Activated naive CD4-positive, alpha-beta T cell (primary cell): ENCODE results near the gene SLC34A3.

Experiments
- DNase-seq, 4 experiments: peaks; one replicate each; lab custom pipeline; 2025; lab: John Stamatoyannopoulos, UW

Gene SLC34A3

DNA sequence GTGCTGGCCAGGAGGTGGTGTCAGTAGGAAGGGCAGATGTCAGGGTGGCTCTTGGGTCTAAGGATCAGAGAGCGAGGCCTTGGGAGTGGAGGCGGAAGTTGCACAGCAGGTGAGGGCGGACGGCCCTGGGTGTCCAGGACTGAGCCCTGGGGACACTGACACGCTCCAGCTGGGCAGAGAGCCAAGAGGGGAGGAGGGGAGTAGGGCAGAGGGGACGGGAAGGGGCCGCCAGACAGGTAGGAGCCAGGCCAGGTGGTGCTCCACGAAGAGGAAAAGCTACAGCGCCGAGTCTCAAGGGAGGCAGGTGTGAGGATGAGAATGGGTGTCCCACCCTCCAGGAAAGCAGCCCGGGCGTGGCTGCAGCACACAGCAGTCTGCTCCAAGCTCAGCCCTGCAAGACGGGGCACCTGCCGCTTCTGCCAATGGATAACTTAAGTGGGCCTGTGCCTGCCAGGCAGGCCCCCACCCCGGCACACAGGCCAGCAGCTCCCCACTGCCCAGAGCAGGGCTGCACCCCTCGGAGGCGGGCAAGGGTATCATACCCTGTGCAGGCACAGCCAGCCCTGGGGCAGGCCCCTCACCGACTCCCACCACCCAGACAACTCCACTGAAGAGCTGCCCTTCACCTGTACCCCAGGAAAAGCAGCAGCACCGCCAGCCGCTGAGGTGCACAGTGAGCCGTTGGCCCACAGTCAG is 35.0 kb upstream of the SLC34A3 start:
- no peak for DNase-seq

DNA sequence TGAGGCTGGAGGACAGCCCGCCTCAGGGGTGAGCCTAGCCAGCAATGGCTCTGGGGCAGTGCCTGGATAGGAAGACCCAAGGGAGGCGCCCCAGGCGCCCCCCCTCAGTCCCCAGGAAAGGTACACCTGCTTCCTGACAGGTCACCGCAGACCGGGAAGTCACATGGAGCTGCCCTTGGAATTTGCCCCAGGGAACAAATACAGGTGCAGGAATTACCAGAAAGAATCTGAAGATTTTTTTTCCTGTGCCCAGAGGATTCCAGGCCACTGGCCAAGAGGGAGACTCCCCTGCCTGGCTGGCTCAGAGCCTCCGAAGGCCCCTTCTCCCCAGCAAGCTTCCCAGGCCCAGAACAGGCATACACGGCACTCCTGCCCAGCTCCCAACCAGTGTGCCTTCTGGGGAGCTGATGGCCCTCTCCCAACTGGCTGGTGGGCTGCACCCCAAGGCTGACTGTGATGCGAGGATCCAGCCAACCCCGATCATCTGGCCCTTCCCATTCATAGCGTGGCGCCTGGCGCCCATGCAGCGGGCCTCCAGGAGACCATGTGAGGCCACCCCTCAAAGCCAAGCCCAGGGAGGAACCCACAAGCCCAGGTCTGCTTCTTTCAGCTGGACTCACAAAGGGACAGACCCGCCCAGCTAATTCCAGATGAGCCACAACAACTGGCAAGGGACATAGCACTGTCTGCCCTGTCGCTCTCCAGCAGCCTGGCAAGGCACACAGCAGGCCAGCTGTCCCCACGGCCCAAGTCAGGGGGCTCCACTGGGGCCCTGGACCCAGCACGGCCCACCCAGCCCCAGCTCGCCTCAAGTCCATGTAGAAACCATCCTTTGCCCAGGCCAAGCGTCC is 32.4 kb upstream of the SLC34A3 start:
- DNase-seq = no peak

DNA sequence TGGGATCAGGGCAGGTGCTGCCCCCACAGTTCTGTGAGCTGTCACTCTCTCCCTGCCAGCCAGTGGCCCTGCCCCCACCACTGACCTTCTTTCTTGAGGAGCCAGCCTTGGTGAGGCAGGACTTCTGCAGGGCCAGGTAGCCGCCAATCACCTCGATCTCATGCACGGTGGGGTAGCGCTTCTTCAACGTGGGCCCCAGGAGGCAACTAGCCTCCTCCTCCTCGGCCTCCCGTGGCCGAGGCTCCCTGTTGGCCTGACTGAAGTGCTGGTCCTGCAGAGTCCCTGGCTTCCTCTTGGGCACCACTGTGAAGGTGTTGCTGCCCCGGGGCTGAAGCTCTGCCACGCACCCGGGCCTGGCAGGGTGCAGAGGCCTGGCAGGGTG is 31.8 kb upstream of the SLC34A3 start:
- DNase-seq = no peak

DNA sequence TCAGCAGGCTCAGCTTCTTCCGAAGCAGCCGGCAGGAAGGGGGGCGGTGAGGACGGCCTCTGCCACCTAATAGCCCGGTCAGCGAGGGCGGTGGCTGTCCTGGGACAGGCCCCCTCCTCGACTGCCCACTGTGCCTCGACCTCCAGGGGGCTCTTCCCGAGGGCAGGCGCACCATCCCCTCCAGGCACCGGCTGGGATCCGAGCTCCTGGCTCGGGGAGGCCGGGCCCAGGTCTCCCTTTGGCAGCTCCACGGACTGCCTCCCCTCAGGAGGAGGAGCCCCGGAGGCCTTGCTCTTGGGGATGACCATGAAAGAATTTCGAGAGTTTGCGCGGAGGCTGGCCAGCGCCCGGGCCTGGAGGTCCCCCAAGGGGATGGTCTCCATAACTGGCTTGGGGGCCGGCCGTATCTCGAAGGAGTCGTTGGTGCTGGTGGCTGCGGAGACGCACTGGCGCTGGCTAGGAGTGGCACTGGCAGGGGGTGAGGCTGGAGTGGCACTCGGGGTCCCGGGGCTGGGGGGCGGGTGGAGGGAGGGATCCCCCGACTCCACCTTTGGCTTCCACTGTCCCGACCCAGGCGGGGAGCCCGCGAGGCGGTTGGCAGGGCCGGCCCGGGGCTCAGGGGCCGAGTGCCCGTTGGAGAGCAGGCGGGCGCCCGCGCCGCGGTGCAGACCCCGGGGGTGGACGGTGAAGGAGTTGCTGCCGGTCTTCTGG is 31.1 kb upstream of the SLC34A3 start:
- DNase-seq = no peak

DNA sequence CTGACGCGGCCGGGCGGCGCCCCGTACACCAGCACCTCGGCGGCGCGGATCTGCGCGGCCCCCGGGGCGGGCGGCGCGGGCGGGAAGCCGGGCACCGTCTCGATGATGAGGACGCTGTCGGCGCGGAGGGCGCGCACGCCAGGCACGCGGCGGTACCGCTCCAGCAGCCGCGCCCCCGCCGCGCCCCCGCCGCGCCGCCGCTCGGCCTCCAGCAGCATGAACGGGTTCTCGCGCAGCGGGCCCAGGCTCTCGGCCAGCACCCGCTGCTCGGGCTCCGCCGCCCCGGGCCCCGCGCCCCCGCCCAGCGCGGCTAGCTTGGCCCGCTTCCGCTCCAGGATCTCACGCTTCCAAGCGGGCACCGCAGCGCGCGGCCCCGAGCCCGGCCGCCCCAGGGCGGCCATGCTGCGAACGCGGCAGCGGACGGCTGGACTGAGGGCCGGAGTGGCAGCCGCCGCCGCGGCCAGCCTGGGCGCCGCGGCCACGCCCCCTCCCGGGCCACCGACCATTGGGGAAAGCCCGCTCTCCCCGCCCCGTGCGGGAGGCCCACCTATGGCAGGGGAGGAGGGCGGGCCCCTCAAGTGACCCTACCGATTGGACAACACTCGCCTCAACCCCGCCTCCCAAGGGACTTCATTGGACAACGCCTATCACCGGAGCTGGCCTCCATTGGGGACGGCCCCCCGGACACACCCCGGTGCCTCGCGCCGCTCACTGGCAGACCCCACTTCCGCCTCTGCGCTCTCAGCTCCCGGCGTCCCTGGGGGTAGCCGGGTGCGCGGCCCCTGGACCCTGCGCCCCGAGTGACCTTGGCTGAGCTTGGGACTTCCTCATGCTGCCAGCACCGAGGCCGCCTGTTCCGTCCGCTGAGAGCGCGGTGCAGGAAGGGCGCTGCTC is 30.1 kb upstream of the SLC34A3 start, which contains the start of gene TPRN:
Gene TPRN (minus strand): TSS at position 431 of the 894 bp plus-strand sequence. CDS start 30 bp downstream, at position 401.
- DNase-seq = peak; percentile 91 to 96 (median 93)

DNA sequence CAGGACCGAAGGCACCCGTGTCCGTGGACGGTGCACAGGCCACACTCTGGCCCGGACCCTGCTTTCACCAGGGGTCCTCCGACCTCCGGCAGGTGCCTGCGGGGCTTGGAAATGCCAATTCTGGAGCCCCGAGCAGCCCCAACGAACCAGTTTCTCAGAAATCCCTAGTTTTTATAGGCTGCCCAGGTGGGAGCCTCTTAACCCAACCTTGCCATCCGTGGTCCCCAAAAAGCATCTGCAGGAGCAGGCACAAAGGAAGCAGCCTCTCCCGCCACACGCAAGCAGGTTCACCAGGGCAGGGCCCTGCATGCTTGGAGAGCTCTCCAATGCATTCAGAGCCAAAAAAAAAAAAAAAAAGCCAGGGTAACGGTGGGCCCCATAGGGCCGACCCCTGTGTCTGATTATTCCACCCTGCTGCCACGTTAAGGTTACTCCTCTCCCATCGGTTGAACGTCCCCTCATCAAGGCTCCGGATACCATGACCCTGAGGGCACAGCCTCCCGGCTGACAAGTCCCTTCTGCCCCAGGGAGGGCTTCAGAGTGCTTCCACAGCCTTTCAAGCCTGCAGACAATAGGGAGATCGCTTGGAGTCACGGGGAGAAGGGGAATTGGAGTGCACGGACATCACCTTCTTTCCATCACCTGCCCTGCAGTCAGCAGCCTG is 29.4 kb upstream of the SLC34A3 start:
- no peak for DNase-seq

DNA sequence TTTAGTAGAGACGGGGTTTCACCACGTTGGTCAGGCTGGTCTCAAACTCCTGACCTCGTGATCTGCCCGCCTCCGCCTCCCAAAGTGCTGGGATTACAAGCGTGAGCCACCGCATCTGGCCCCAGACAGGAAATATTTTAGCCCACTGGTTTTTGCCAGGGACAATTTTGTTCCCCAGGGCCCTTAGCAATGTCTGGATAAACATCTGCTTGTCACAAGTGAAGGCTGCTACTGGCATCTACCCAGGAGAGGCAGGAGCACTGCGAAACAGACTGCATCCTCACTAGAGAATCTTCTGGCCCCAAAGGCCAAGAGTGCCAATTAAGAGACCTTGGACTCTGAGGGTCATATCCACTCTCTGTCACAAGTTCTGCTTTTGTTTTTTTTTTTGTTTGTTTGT is 27.7 kb upstream of the SLC34A3 start:
- no peak for DNase-seq

DNA sequence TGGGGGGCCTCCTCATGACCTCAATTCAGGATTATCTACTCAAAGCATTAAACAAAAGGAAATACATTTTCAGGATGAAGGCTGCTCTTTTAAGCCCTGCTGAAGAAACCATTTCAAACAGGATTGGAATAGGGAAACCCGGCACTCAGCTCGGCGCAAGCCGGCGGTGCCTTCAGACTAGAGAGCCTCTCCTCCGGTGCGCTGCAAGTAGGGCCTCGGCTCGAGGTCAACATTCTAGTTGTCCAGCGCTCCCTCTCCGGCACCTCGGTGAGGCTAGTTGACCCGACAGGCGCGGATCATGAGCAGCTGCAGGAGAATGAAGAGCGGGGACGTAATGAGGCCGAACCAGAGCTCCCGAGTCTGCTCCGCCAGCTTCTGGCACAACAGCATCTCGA is 26.0 kb upstream of the SLC34A3 start:
- DNase-seq = no peak

DNA sequence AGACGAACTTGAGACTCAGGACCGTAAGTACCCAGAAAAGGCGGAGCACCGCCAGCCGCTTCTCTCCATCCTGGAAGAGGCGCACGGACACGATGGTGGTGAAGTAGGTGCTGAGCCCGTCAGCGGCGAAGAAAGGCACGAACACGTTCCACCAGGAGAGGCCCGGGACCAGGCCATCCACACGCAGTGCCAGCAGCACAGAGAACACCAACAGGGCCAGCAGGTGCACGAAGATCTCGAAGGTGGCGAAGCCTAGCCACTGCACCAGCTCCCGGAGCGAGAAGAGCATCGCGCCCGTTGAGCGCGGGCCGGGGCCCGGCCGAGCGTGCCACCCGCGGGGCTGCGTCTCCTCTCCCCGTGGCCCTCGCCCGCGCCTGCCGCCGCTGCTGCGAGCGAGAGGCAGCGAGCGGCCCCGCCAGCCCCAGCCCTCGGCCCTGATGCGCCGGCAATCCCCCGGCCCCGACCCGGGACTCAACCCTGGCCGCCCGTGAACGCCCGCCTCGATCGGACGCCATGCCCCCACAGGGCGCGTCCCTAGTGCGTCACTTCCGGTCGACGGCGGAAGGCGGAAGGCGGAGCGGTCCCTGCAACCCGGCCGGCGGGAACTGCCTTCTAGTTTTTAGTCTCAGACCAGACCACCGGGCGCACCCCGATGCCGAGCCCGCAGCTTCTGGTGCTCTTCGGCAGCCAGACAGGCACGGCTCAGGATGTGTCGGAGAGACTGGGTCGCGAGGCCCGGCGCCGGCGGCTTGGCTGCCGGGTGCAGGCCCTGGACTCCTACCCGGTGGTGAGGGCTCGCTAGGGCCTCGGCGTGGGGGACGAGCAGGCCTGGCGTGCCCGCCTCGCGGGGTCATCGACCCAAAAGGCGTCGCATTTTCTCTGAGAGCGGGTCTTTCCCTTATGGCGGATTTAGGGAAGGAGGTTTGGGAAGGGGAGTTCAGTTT is 25.3 kb upstream of the SLC34A3 start, which contains the start of the genes NDOR1 and TMEM203:
Gene NDOR1 (plus strand): TSS at position 575 of the 944 bp plus-strand sequence. CDS start 78 bp downstream, at position 653.
Gene TMEM203 (minus strand): TSS at position 523 of the 944 bp plus-strand sequence. CDS start 234 bp downstream, at position 289.
- DNase-seq = peak; percentile 85 to 92 (median 89)

DNA sequence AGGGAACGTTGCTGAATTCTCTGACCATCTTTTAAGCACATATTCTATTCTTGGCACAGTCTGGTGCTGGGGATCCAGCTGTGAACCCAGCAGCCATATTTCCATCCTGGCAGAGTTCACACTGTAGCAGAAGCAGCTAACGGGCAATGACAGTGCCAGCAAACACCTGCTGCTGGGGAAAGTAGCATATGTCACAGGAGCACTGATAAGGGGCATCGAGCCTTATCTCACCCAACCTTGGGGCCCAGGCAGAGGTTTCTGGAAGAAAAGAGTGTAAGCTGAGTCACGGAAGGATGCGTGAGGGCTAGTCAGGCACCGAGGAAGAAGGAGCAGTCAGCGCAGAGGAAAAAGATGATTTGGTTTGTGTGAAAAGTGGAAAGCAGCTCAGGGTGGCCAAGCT is 24.1 kb upstream of the SLC34A3 start:
- no peak for DNase-seq

DNA sequence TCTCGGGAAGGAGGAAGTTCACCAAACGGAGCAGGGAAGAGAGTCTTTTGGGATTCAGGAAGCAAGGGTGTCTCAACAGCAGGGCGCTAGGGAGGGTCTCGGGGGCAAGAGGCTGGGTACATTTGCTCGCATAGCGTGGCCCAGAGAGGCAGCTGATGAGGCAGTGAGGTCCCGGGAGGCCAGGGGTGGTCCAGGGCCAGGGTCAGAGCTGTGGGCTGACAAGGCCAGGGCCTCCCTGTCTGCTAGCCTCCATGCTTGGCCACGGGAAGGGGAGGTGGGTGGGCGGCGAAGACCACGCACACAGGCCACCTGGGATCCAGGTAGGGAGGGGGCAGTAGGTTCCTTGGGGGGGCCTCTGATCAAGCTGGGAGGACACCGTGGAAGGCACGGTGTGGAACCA is 19.2 kb upstream of the SLC34A3 start:
- no peak for DNase-seq

DNA sequence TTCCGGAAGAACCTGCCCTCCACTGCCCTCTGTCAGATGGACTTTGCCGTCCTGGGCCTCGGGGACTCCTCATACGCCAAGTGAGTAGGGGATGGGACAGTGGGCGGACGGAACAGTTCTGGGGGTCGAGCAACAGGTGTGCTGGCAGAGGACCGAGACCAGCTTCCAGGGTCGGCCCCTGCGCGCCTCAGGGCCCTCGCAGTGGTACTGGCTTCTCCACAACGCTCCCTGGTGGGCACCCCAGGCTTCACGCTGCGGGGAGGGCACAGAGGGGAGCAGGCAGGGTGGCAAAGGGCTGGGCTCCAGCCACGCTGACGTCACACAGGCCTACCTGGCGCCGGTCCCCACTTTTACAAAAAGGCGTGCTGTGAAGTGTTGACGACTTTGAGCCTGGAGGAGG is 18.2 kb upstream of the SLC34A3 start:
- no peak for DNase-seq

DNA sequence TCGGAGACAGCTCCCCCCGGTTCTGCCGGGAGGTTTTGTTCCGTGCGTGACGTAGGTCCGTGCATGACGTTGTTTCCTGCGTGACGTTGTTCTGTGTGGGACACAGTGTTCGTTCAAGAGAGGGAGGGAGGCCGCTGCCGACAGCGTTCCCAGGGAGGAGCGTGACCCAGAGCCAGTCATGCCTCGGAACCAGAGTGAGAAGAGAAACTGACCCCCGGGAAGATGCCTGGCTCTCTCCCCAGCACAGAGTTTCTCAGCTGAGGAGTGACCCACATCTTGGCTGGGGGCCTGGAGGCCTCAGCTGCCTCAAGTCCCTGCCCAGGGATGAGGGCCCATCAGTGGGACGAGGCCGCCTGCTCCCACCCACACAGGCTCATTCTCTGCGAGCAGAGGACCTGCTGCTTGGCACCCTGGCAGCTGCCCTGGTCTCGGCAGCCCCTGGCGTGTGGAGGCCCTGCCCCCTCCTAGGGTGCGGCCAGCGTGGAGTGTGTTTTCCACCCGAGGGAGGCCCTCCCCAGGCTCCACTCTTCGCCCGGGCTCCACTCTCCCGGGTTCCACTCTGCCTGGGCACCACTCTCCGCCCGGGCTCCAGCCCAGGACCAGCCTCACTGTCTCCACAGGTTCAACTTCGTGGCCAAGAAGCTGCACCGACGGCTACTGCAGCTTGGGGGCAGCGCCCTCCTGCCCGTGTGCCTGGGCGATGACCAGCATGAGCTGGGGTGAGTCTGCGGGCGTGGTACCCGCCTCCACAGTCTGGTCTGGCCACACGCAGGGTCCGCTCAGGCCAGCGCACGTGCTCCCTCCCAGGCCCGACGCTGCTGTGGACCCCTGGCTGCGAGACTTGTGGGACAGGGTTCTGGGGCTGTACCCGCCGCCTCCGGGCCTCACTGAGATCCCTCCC is 17.3 kb upstream of the SLC34A3 start:
- no peak for DNase-seq

DNA sequence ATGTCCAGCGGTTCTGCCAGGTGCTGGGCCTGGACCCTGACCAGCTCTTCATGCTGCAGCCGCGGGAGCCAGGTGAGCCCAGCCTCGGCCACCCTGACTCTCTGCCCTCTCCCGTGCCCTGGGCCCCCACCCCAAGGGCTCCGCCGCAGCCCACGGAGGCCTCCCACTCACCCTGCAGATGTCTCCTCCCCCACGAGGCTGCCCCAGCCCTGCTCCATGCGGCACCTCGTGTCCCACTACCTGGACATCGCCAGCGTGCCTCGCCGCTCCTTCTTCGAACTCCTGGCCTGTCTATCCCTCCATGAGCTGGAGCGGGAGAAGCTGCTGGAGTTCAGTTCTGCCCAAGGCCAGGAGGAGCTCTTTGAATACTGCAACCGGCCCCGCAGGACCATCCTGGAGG is 16.1 kb upstream of the SLC34A3 start:
- no peak for DNase-seq

DNA sequence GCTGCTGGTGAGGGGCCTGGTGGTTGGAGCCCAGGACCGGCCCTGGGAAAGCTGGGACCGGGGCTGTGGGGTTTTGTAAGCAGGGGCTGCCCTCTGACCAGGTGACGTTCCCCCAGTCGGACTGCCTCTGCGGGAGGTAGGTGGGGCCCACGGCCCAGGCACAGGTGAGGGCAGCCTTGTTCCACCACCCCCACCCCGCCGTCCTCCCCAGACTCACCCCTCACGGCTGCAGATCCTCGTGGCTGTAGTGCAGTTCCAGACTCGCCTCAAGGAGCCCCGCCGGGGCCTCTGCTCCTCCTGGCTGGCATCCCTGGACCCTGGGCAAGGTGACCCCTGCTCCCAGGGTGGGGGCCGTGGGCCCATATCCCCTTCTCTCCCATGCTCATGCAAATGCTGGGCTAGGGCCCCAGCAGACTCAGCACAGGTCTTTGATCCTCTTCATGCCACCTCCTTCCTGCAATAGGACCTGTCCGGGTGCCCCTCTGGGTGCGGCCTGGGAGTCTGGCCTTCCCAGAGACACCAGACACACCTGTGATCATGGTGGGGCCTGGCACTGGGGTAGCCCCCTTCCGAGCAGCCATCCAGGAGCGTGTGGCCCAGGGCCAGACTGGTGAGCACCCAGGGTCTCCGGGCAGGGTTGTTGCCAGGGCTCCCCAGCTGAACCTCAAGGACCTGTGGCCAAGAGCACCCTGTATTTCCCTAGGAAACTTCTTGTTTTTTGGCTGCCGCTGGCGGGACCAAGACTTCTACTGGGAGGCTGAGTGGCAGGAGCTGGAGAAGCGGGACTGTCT is 15.3 kb upstream of the SLC34A3 start:
- no peak for DNase-seq

DNA sequence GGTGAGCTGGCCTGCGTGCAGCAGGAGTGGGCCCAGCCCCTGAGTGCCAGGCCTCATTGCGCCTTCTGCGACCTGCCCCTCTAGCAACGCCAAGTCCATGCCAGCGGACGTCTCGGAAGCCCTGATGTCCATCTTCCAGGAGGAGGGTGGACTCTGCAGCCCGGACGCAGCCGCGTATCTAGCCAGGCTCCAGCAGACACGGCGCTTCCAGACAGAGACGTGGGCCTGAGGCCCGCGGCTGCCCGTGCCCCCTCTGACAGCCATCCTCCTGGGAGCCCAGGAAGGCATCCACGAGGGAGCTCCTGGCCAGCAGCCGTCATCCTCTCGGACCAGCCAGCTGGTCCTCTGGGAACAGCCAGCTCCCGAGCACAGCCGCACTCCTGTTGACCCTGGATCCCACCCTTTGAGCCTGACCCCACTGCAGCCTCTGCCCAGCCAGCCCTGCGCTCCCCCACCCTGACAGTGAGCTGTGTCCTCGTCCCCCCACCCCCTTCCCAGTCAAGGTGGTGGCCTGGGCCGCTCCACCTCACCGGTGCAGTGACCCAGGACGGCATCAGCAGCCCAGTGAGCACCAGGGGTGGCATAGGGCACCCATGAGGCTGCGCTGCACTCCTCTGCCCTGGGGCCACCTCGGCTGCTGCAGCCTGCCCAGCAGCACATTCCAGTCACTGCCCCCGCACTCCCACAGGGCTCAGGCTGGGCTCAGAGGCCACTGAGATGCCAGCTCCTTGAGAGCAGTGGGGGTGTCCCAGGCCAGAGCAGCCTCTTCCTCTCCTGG is 14.3 kb upstream of the SLC34A3 start:
- no peak for DNase-seq
